HepG2 (cell line): ENCODE data around the gene HDAC10.

Experiments
- NFYC ChIP-seq: IDR thresholded peaks from 2 replicates; pipeline ENCODE4 v1.6.1; 2016; ENCODE audit warnings: missing genetic modification reagents, missing compliant biosample characterization
- U2AF2 ChIP-seq: fragments of 200-400 bp; formaldehyde crosslinking; IDR thresholded peaks from 2 replicates; pipeline ENCODE4 v1.6.1; 2017; ENCODE audit warnings: low read depth, mild to moderate bottlenecking, low read length
- ZNF580 ChIP-seq: IDR thresholded peaks from 2 replicates; pipeline ENCODE4 v1.6.1; 2016; ENCODE audit warnings: low read depth, borderline replicate concordance

GRCh38 chr22:50253046-50253915, 2.2 kb upstream of the HDAC10 start:
- TF ChIP-seq ZNF580 (CRISPR knock-in tag) (no peak), U2AF2 (no peak), NFYC (CRISPR knock-in tag) (no peak)
